Muscle of arm (tissue), 12 donors: ENCODE results near the gene EQTN. TPM values are rescaled to one million over a fixed set of nuclear protein-coding genes. Genes with fewer than 3 reads are reported as not detected.

Experiments
- polyA plus RNA-seq, 12 donors: library from polyadenylated mRNA; unstranded; fragments of 120-200 nt; gene quantifications; one replicate each; pipeline ENCODE4 v1.2.1, GENCODE V29; 2013; ENCODE audit not compliant: insufficient read length in 12 of 12

The EQTN gene
- polyA plus RNA-seq, 12 donors: not detected

Other genes with a start within 250 kb of the EQTN start
- gene TEK, start 187.9 kb downstream of the EQTN start, polyA plus RNA-seq: 10 to 100 TPM in 11 of 12 donors, not detected in 1; 14.2 to 20.3 (median 17.8) TPM
- not detected for gene IFNK, start 227.1 kb upstream of the EQTN start, polyA plus RNA-seq
- gene MOB3B, start 232.7 kb upstream of the EQTN start, polyA plus RNA-seq: 1 to 10 TPM in 11 of 12 donors, not detected in 1; 2.1 to 7.3 (median 2.9) TPM